H1 (cell line): ENCODE measurements around the gene CCL8. TPM values are rescaled to one million over a fixed set of nuclear protein-coding genes. Genes with fewer than 3 reads are reported as not detected.

ENCODE experiments used
- BCL11A ChIP-seq, 2 experiments: IDR thresholded peaks; one replicate each; pipeline ENCODE4 v1.6.1; 2011; ENCODE audit warnings: low read depth in 2 of 2, low read length in 2 of 2, mild to moderate bottlenecking in 2 of 2
- BRCA1 ChIP-seq: IDR thresholded peaks from 2 replicates; pipeline ENCODE4 v1.6.1; 2012; ENCODE audit warnings: low read depth, low read length, improper control_type of control experiment
- JUN ChIP-seq: IDR thresholded peaks from 2 replicates; pipeline ENCODE4 v1.6.1; 2011; ENCODE audit warnings: low read depth, mild to moderate bottlenecking, improper control_type of control experiment, low read length
- POU5F1 ChIP-seq: IDR thresholded peaks from 2 replicates; pipeline ENCODE4 v1.6.1; 2011; ENCODE audit warnings: low read depth, mild to moderate bottlenecking, low read length, moderate library complexity
- RBBP5 ChIP-seq: IDR thresholded peaks from 2 replicates; pipeline ENCODE4 v1.7.1; 2012; ENCODE audit warnings: low read depth, mild to moderate bottlenecking, inconsistent platforms, low read length, moderate library complexity, borderline replicate concordance
- RXRA ChIP-seq: IDR thresholded peaks from 2 replicates; pipeline ENCODE4 v1.6.1; 2011; ENCODE audit warnings: low read depth, mild to moderate bottlenecking, low read length, moderate library complexity; ENCODE audit not compliant: insufficient read depth
- polyA plus RNA-seq, 7 experiments: library from polyadenylated mRNA; depleted of rRNA in 3 of 7; stranded (reverse) in 5 of 7; unstranded in 2 of 7; fragments of >200 nt in 5 of 7; fragments of 200-250 nt in 2 of 7; gene quantifications; 1 replicate in 5 of 7; 2 replicates in 1 of 7; 4 replicates in 1 of 7; pipeline versions ENCODE4 v1.2.1 to v1.2.3, GENCODE V29; 2011 to 2013; ENCODE audit warnings: missing spikeins in 2 of 7, mixed read lengths in 2 of 7
- total RNA-seq: library from RNA; stranded (reverse); fragmentation: NEBNext Ultra II Directional; extraction: Animal tissue kit (Norgen Biotek cat#: 25700); gene quantifications from 2 replicates; pipeline ENCODE4 v1.2.1, GENCODE V29; 2021

CCL8 gene
- total and polyA plus RNA-seq, 2 of the 8 experiments (the other 6 are each of a cell fraction or from before 2014, with no cell fraction given), result not detected

- TF ChIP-seq BRCA1 (no peak), RXRA (no peak), RBBP5 (no peak), JUN (no peak), BCL11A (IDR thresholded peaks at IDR 0.05; ENCODE audit: low read depth in 2 of 2, low read length in 2 of 2) (no peak), POU5F1 (no peak)
Observed at GRCh38 chr17:34285286-34285792, 33.9 kb upstream of the CCL8 start, which contains the start of gene CCL11 (continued).
